WI38 (cell line): ENCODE results near the gene BEAN1.

ENCODE experiments used
- H3K4me3 ChIP-seq: 2 replicates; pipeline ENCODE4 v1.5.1; 2011; ENCODE audit warnings: low read depth, mild to moderate bottlenecking, control low read depth, low read length
- TF ChIP-seq, protein P1 (sequence below): IDR thresholded peaks from 2 replicates; pipeline ENCODE4 v1.5.1; 2012; ENCODE audit warnings: low read depth, mild to moderate bottlenecking, control low read depth, low read length

Gene BEAN1

GRCh38 chr16:66397736-66398433 lies 29.2 kb upstream of the BEAN1 start:
- TF ChIP-seq, protein P1, sequence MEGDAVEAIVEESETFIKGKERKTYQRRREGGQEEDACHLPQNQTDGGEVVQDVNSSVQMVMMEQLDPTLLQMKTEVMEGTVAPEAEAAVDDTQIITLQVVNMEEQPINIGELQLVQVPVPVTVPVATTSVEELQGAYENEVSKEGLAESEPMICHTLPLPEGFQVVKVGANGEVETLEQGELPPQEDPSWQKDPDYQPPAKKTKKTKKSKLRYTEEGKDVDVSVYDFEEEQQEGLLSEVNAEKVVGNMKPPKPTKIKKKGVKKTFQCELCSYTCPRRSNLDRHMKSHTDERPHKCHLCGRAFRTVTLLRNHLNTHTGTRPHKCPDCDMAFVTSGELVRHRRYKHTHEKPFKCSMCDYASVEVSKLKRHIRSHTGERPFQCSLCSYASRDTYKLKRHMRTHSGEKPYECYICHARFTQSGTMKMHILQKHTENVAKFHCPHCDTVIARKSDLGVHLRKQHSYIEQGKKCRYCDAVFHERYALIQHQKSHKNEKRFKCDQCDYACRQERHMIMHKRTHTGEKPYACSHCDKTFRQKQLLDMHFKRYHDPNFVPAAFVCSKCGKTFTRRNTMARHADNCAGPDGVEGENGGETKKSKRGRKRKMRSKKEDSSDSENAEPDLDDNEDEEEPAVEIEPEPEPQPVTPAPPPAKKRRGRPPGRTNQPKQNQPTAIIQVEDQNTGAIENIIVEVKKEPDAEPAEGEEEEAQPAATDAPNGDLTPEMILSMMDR, result no peak
- H3K4me3 ChIP-seq, result no peak overlapping the region

DNA sequence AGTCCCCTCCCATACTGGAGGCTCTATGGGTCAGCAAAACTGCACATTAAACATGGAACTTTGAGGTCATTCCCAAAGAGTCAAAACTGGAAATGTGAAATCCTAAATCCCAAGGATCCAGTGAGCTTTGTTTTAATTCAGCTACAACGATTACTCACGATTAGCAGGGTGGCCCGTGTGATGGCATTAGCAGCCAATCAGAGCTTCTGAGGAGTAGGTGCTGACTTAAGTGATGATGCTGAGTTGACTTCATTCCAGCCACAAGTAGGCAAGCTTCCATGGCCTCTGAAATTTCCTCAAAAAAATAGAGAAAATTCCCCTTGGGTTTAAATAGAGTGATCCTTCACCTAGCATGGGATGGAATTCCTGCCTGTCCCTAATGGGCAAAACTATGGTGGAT lies 28.1 kb upstream of the BEAN1 start:
- no peak overlapping the region for H3K4me3 ChIP-seq
- TF ChIP-seq, protein P1, result no peak

DNA sequence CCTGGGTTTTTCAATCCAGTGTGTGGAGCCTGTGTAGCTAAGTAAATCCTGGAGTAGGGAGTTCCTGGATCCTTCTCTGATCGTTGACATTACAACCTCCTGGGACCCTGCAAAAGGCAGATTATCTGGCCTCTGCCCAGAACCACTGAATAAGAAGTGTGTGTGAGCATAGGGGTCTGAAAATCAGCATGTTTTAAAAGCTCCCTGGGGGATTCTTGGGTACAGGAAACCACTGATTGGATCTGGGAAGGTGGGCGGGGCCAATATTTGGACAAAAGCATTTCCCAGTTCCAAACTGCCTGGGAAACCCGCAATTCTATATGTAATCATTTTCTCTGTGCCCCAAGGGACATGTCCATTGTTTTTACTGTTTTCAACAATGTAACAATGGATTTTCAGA lies 27.2 kb upstream of the BEAN1 start:
- H3K4me3 ChIP-seq, result no peak overlapping the region
- TF ChIP-seq, protein P1, result no peak

DNA sequence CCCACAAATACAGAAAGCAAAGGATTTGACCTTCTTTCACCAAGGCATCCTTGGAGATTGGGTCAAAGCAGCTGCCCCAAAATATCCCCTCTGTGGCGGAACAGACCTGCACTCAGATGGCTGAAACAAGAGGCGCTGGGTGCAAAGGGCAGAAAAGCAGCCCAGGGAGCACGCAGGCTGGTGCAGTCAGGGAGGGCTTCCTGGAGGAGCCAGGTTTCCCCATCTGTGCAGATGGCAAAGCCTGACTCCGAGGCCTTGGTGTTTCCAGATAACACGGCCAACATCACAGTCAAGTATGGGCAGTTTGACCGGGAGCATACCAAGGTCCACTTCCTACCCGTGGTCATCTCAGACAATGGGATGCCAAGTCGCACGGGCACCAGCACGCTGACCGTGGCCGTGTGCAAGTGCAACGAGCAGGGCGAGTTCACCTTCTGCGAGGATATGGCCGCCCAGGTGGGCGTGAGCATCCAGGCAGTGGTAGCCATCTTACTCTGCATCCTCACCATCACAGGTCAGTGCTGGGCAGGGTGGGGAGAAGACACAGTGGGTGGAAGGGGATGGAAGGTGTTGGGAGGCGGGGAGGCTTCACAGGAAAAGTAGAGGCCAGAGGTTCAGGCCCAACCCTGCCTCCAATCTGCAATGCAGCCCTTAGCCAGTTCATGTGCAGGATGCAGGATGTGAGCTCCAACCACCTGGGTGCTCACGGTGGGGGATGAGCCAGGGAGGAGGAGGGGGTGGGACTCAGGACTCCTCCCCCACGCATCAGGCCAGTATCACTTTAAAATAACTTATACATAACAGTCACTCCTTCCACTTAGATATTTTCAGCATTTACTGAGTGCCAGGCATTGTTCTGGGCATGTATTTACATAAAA lies 26.4 kb upstream of the BEAN1 start:
- TF ChIP-seq, protein P1, result no peak
- no peak overlapping the region for H3K4me3 ChIP-seq

GRCh38 chr16:66401610-66402009 lies 25.5 kb upstream of the BEAN1 start:
- TF ChIP-seq, protein P1, result no peak
- no peak overlapping the region for H3K4me3 ChIP-seq

DNA sequence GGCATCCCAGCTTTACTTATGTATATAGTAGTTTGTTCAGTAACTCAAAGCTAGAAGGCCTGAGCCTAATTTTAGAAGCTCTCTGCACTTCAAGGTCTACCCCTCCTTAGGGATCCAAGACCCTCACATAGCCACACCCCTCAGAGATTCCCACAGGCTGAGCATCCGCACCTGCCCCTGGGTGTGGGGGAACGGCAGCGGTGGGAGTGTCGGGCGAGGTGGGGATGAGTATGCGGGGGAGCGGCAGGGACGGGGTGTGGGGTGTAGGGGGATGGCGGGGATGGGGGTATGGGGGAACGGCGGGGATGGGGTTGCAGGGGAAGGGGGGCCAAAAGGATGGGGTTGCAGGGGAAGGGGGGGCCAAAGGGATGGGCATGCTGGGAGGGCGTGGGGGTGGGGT lies 24.9 kb upstream of the BEAN1 start:
- TF ChIP-seq, protein P1, result no peak
- no peak overlapping the region for H3K4me3 ChIP-seq

DNA sequence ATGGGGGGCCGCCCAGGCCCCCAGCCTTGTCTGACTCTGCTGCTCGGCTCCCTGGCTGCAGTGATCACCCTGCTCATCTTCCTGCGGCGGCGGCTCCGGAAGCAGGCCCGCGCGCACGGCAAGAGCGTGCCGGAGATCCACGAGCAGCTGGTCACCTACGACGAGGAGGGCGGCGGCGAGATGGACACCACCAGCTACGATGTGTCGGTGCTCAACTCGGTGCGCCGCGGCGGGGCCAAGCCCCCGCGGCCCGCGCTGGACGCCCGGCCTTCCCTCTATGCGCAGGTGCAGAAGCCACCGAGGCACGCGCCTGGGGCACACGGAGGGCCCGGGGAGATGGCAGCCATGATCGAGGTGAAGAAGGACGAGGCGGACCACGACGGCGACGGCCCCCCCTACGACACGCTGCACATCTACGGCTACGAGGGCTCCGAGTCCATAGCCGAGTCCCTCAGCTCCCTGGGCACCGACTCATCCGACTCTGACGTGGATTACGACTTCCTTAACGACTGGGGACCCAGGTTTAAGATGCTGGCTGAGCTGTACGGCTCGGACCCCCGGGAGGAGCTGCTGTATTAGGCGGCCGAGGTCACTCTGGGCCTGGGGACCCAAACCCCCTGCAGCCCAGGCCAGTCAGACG lies 24.4 kb upstream of the BEAN1 start:
- no peak overlapping the region for H3K4me3 ChIP-seq
- TF ChIP-seq, protein P1, result no peak
